Measurements from ENCODE around the gene TRAPPC10. TPM values are rescaled to one million over a fixed set of nuclear protein-coding genes. Genes with fewer than 3 reads are reported as not detected.

TRAPPC10 gene
- total and polyA plus RNA-seq, 7 donors: 8.4 to 27.3 (median 19.6) TPM

Small RNAs within 50 kb of the gene (small RNA-seq; reads per million reads assigned to genes)
- gene RNU6-1150P: 0 reads per million in 3 donors

Other genes with a start within 250 kb of the TRAPPC10 start
- 1 to 10 TPM; 7.1 to 9.7 (median 7.8) TPM for gene CSTB, start 236.0 kb upstream of the TRAPPC10 start, total RNA-seq
- gene CSTB, start 236.0 kb upstream of the TRAPPC10 start, polyA plus RNA-seq: 100 to 1,000 TPM in 2 of 3 donors, 10 to 100 TPM in 1; 76.0 to 167 (median 101) TPM
- gene RRP1, start 222.7 kb upstream of the TRAPPC10 start, total RNA-seq: 10 to 100 TPM; 10.3 to 16.1 (median 11.8) TPM
- gene RRP1, start 222.7 kb upstream of the TRAPPC10 start, polyA plus RNA-seq: 10 to 100 TPM in 1 of 3 donors, 1 to 10 TPM in 2; 3.9 to 16.2 (median 5.4) TPM
- gene AGPAT3, start 147.1 kb upstream of the TRAPPC10 start, total RNA-seq: 10 to 100 TPM; 18.9 to 26.6 (median 19.8) TPM
- gene AGPAT3, start 147.1 kb upstream of the TRAPPC10 start, polyA plus RNA-seq: 10 to 100 TPM; 14.4 to 48.5 (median 33.3) TPM
- 1 to 10 TPM; 1.4 to 8.6 (median 6.1) TPM for gene PWP2, start 95.1 kb downstream of the TRAPPC10 start, total RNA-seq
- 10 to 100 TPM in 1 of 3 donors, 1 to 10 TPM in 2; 1.4 to 10.8 (median 1.8) TPM for gene PWP2, start 95.1 kb downstream of the TRAPPC10 start, polyA plus RNA-seq
- gene GATD3, start 121.4 kb downstream of the TRAPPC10 start, total RNA-seq: 10 to 100 TPM in 3 of 4 donors, 1 to 10 TPM in 1; 6.5 to 34.6 (median 10.9) TPM
- 10 to 100 TPM; 12.5 to 68.2 (median 12.6) TPM for gene GATD3, start 121.4 kb downstream of the TRAPPC10 start, polyA plus RNA-seq
- 1 to 10 TPM in 1 of 4 donors, under 1 TPM in 3; 0.27 to 1.1 (median 0.83) TPM for gene ICOSLG, start 228.6 kb downstream of the TRAPPC10 start, total RNA-seq
- gene ICOSLG, start 228.6 kb downstream of the TRAPPC10 start, polyA plus RNA-seq: 1 to 10 TPM in 1 of 3 donors, under 1 TPM in 2; 0.60 to 5.7 (median 0.92) TPM
- not detected for gene DNMT3L, start 249.6 kb downstream of the TRAPPC10 start, total RNA-seq
- not detected for gene DNMT3L, start 249.6 kb downstream of the TRAPPC10 start, polyA plus RNA-seq